Keratinocyte (primary cell): Measurements from ENCODE around the gene FBLN5. TPM values are rescaled to one million over a fixed set of nuclear protein-coding genes. Genes with fewer than 3 reads are reported as not detected.
A peak's percentile ranks its signal among the peaks of the same experiment; 100 is the strongest.

Experiments
- DNase-seq: peaks from one replicate; pipeline ENCODE4 v3.0.0-alpha.2; 2011; ENCODE audit warnings: low read depth, missing footprints, low spot score
- FAIRE-seq: peaks from 2 replicates; lab custom pipeline; 2011; peaks lifted over from hg19 to GRCh38; lab: Jason Lieb, UNC
- H2AFZ ChIP-seq: 2 replicates; pipeline ENCODE4 v1.6.0; 2012; ENCODE audit warnings: low read length, control low read depth, inconsistent platforms; ENCODE audit not compliant: control insufficient read depth
- H3K27ac ChIP-seq: 2 replicates; pipeline ENCODE4 v1.5.1; 2011; ENCODE audit warnings: low read length; ENCODE audit not compliant: control insufficient read depth, insufficient read depth
- H3K27me3 ChIP-seq: 3 replicates; pipeline ENCODE4 v1.6.0; 2011; ENCODE audit warnings: low read length; ENCODE audit not compliant: control insufficient read depth, insufficient read depth; ENCODE audit errors: extremely low read depth
- H3K36me3 ChIP-seq, 2 experiments: 2 replicates in 1 of 2; 3 replicates in 1 of 2; pipeline ENCODE4 v1.5.1; 2011; ENCODE audit warnings: low read length in 2 of 2, mild to moderate bottlenecking in 1 of 2; ENCODE audit not compliant: control insufficient read depth in 2 of 2, insufficient read depth in 2 of 2; ENCODE audit errors: extremely low read depth in 1 of 2
- H3K4me1 ChIP-seq: 3 replicates; pipeline ENCODE4 v1.5.1; 2011; ENCODE audit warnings: low read length; ENCODE audit not compliant: control insufficient read depth, insufficient read depth; ENCODE audit errors: extremely low read depth
- H3K4me2 ChIP-seq: 3 replicates; pipeline ENCODE4 v1.6.0; 2011; ENCODE audit warnings: low read depth, low read length; ENCODE audit not compliant: control insufficient read depth, insufficient read depth; ENCODE audit errors: extremely low read depth
- H3K4me3 ChIP-seq, 3 experiments: fragments of 200-600 bp in 1 of 3; sonication (generic) in 1 of 3; 2 replicates in 2 of 3; 3 replicates in 1 of 3; pipeline ENCODE4 v1.5.1; 2011 to 2016; ENCODE audit warnings: low read length in 3 of 3, mild to moderate bottlenecking in 3 of 3, control low read depth in 2 of 3, inconsistent platforms in 1 of 3, low read depth in 1 of 3, mixed read lengths in 1 of 3, mixed run types in 1 of 3, moderate library complexity in 1 of 3; ENCODE audit not compliant: control insufficient read depth in 2 of 3, insufficient read depth in 2 of 3; ENCODE audit errors: extremely low read depth in 1 of 3
- H3K79me2 ChIP-seq: 2 replicates; pipeline ENCODE4 v1.6.0; 2012; ENCODE audit warnings: low read length; ENCODE audit not compliant: control insufficient read depth, insufficient read depth
- H3K9ac ChIP-seq: 3 replicates; pipeline ENCODE4 v1.6.0; 2011; ENCODE audit warnings: low read length; ENCODE audit not compliant: control insufficient read depth, insufficient read depth; ENCODE audit errors: extremely low read depth
- H3K9me1 ChIP-seq: 3 replicates; pipeline ENCODE4 v1.6.0; 2011; ENCODE audit warnings: low read length; ENCODE audit not compliant: control insufficient read depth, insufficient read depth; ENCODE audit errors: extremely low read depth
- H3K9me3 ChIP-seq: 2 replicates; pipeline ENCODE4 v1.5.1; 2012; ENCODE audit warnings: low read depth, low read length; ENCODE audit not compliant: control insufficient read depth
- H4K20me1 ChIP-seq: 3 replicates; pipeline ENCODE4 v1.6.0; 2011; ENCODE audit warnings: low read length; ENCODE audit not compliant: control insufficient read depth, insufficient read depth; ENCODE audit errors: extremely low read depth
- EZH2 ChIP-seq: IDR thresholded peaks from one replicate; pipeline ENCODE4 v1.6.1; 2012; ENCODE audit warnings: inconsistent platforms, mild to moderate bottlenecking, low read length, moderate library complexity
- dilution Hi-C: fragments of 300-500 bp; cut with MboI; formaldehyde crosslinking; loops from one replicate; pipeline ENCODE4 v1.7.0; 2020; ENCODE audit warnings: low sequenced_read_pairs; ENCODE audit not compliant: extremely low pct_ligation_motif_present
- polyA plus RNA-seq, 5 experiments: library from polyadenylated mRNA; depleted of rRNA in 3 of 5; stranded (reverse) in 3 of 5; stranded (forward) in 1 of 5; unstranded in 1 of 5; fragments of >200 nt; gene quantifications; 1 replicate in 1 of 5; 2 replicates in 3 of 5; 3 replicates in 1 of 5; pipeline versions ENCODE4 v1.2.1 to v1.2.3, GENCODE V29; 2011 to 2012; ENCODE audit warnings: missing spikeins in 2 of 5, low read depth in 1 of 5, low replicate concordance in 1 of 5
- TF ChIP-seq, protein P1 (sequence below), 3 experiments: IDR thresholded peaks in 1 of 3; conservative IDR thresholded peaks in 1 of 3; optimal IDR thresholded peaks in 1 of 3; 2 replicates in 2 of 3; 3 replicates in 1 of 3; pipeline versions ENCODE3 to v1.5.1; 2011; ENCODE audit warnings: low read length in 3 of 3, mild to moderate bottlenecking in 3 of 3, moderate library complexity in 2 of 3, control low read depth in 1 of 3, inconsistent platforms in 1 of 3; ENCODE audit not compliant: insufficient read depth in 2 of 3; ENCODE audit errors: extremely low read depth in 1 of 3

FBLN5 gene
- polyA plus RNA-seq, 1 donor (not counting 4 experiments of a cell fraction or from before 2014, with no cell fraction given): 0.10 TPM

GRCh38 chr14:91893669-91894068 is 53.8 kb downstream of the FBLN5 start:
- Histone ChIP-seq H3K27me3 (no peaks in the 10 kb centered on the region), H3K79me2 (no peaks in the 10 kb centered on the region), H3K4me2 (no peak overlapping the region), H3K9me3 (no peaks in the 10 kb centered on the region), H4K20me1 (no peaks in the 10 kb centered on the region), H3K4me3 (no peak overlapping the region), H3K27ac (no peak overlapping the region), H3K4me1 (no peaks in the 10 kb centered on the region), H3K9me1 (no peaks in the 10 kb centered on the region), H3K36me3 (no peaks in the 10 kb centered on the region), H3K9ac (no peak overlapping the region), H2AFZ (no peak overlapping the region)
- dilution Hi-C loops: no loop called here
- DNase-seq (no peak), FAIRE-seq (no peak)
- no peak for TF ChIP-seq EZH2
- TF ChIP-seq, protein P1, sequence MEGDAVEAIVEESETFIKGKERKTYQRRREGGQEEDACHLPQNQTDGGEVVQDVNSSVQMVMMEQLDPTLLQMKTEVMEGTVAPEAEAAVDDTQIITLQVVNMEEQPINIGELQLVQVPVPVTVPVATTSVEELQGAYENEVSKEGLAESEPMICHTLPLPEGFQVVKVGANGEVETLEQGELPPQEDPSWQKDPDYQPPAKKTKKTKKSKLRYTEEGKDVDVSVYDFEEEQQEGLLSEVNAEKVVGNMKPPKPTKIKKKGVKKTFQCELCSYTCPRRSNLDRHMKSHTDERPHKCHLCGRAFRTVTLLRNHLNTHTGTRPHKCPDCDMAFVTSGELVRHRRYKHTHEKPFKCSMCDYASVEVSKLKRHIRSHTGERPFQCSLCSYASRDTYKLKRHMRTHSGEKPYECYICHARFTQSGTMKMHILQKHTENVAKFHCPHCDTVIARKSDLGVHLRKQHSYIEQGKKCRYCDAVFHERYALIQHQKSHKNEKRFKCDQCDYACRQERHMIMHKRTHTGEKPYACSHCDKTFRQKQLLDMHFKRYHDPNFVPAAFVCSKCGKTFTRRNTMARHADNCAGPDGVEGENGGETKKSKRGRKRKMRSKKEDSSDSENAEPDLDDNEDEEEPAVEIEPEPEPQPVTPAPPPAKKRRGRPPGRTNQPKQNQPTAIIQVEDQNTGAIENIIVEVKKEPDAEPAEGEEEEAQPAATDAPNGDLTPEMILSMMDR (optimal IDR thresholded peaks at IDR 0.05 in 1 of 3, IDR thresholded peaks at IDR 0.05 in 1 of 3, conservative IDR thresholded peaks at IDR 0.05 in 1 of 3; ENCODE audit: extremely low read depth in 1 of 3, insufficient read depth in 2 of 3, low read length in 3 of 3): no peak

DNA sequence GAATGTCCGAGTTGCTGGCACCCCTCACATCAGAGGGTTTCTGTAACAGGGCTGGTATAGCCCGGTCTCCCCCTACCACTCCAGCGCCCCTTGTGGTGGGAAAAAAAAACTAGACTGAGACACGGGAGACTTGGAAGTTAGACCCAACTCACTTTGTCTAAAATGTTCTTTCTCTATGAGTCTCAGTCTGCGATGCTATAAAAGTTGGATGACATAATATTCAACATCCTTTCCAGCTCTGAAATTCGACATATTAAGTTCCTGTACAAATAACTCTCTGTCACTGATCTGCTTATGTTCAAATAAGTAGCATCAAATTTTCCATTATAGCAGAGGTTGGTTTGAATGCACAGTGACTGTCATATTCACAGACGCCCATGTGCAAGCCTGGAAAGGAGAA is 54.5 kb downstream of the FBLN5 start:
- H3K36me3 ChIP-seq: no peaks in the 10 kb centered on the region
- no peaks in the 10 kb centered on the region for H3K9me3 ChIP-seq
- TF ChIP-seq EZH2: no peak
- TF ChIP-seq, protein P1 (optimal IDR thresholded peaks at IDR 0.05 in 1 of 3, IDR thresholded peaks at IDR 0.05 in 1 of 3, conservative IDR thresholded peaks at IDR 0.05 in 1 of 3; ENCODE audit: extremely low read depth in 1 of 3, insufficient read depth in 2 of 3, low read length in 3 of 3): peak; percentile 39 to 49 (median 44)
- no peak overlapping the region for H3K4me3 ChIP-seq
- H3K27ac ChIP-seq: no peak overlapping the region
- no peak overlapping the region for H3K4me2 ChIP-seq
- no peak for DNase-seq
- H3K79me2 ChIP-seq: no peaks in the 10 kb centered on the region
- no peaks in the 10 kb centered on the region for H4K20me1 ChIP-seq
- H3K9ac ChIP-seq: no peak overlapping the region
- no peaks in the 10 kb centered on the region for H3K4me1 ChIP-seq
- H2AFZ ChIP-seq: no peak overlapping the region
- dilution Hi-C loops: no loop called here
- no peaks in the 10 kb centered on the region for H3K9me1 ChIP-seq
- FAIRE-seq: no peak
- no peaks in the 10 kb centered on the region for H3K27me3 ChIP-seq
